HUDEP-2 (cell line): ENCODE data around the gene AFDN.

ENCODE experiments used
- DNase-seq, 76 experiments: peaks; one replicate each; lab custom pipeline; 2025; ENCODE audit not compliant: unreplicated experiment in 76 of 76; lab: John Stamatoyannopoulos, UW

The AFDN gene

GRCh38 chr6:167910652-167911051 is 83.9 kb downstream of the AFDN start:
- no peak for DNase-seq

GRCh38 chr6:167912494-167912893 is 85.8 kb downstream of the AFDN start:
- no peak for DNase-seq

- DNase-seq, result no peak
Measured at GRCh38 chr6:167913699-167914098, 87.0 kb downstream of the AFDN start.

GRCh38 chr6:167915139-167915538 is 88.4 kb downstream of the AFDN start:
- no peak for DNase-seq

GRCh38 chr6:167917551-167918154 is 90.9 kb downstream of the AFDN start:
- DNase-seq, result no peak

- DNase-seq, result no peak
Measured at GRCh38 chr6:167918548-167919278, 92.0 kb downstream of the AFDN start.

- DNase-seq, result no peak
Measured at GRCh38 chr6:167919349-167919748, 92.6 kb downstream of the AFDN start.

- no peak for DNase-seq
Measured at GRCh38 chr6:167920165-167920564, 93.5 kb downstream of the AFDN start.

GRCh38 chr6:167921831-167922230 is 95.1 kb downstream of the AFDN start:
- DNase-seq, result no peak

GRCh38 chr6:167925026-167925425 is 98.3 kb downstream of the AFDN start:
- DNase-seq, result no peak

GRCh38 chr6:167927246-167927645 is 100.5 kb downstream of the AFDN start:
- DNase-seq, result no peak

- no peak for DNase-seq
Measured at GRCh38 chr6:167928111-167928510, 101.4 kb downstream of the AFDN start.

GRCh38 chr6:167930295-167930694 is 103.6 kb downstream of the AFDN start:
- no peak for DNase-seq

GRCh38 chr6:167932468-167933276 is 106.0 kb downstream of the AFDN start:
- DNase-seq, result no peak

- DNase-seq, result no peak
Measured at GRCh38 chr6:167933290-167933689, 106.6 kb downstream of the AFDN start.

GRCh38 chr6:167933847-167934246 is 107.1 kb downstream of the AFDN start:
- DNase-seq, result no peak

GRCh38 chr6:167934426-167934864 is 107.7 kb downstream of the AFDN start:
- DNase-seq, result no peak

GRCh38 chr6:167936051-167936450 is 109.3 kb downstream of the AFDN start:
- no peak for DNase-seq

- no peak for DNase-seq
Measured at GRCh38 chr6:167937301-167937700, 110.6 kb downstream of the AFDN start.

GRCh38 chr6:167937948-167938911 is 111.5 kb downstream of the AFDN start:
- DNase-seq, result no peak
